HG02884 (cell line): ENCODE measurements around the gene TTC9.
A peak's percentile ranks its signal among the peaks of the same experiment; 100 is the strongest.
"Not testable (repeated sequence)": the region's sequence is repeated elsewhere in the genome, so short reads cannot be mapped to it uniquely, and the experiment has no call there.

ENCODE experiments used
- ATAC-seq: cut with Tn5 transposase; IDR thresholded peaks from one replicate; pipeline ENCODE4 v1.9.1; 2021; ENCODE audit warnings: mild to moderate bottlenecking, moderate library complexity; ENCODE audit not compliant: unreplicated experiment

The TTC9 gene

GRCh38 chr14:70671652-70672644 lies 30.2 kb downstream of the TTC9 start:
- ATAC-seq: no peak

- no peak for ATAC-seq
Measured at GRCh38 chr14:70677341-70677740, 35.6 kb downstream of the TTC9 start.

DNA sequence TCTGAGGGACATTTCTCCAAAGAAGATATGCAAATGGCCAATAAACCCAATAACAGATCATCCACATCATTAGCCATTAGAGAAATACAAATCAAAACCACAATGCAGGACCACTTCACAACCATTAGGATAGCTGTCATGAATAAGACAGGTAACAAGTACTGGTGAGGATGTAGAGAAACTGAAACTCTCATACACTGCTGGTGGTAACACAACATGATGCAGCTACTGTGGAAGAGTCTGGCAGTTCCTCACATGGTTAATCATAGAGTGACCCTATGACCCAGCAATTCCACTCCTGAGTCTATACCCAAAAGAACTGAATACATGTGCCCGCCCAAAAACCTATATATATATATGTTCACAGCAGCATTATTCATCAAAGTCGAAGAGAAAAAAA lies 39.0 kb downstream of the TTC9 start:
- ATAC-seq: no peak

GRCh38 chr14:70683983-70684382 lies 42.3 kb downstream of the TTC9 start:
- no peak for ATAC-seq

- no peak for ATAC-seq
Measured at GRCh38 chr14:70685474-70686197, 43.9 kb downstream of the TTC9 start.

- no peak for ATAC-seq
Measured at GRCh38 chr14:70692210-70692609, 50.5 kb downstream of the TTC9 start.

GRCh38 chr14:70696026-70696425 lies 54.3 kb downstream of the TTC9 start:
- ATAC-seq: no peak

GRCh38 chr14:70697701-70698100 lies 56.0 kb downstream of the TTC9 start:
- ATAC-seq: no peak

- no peak for ATAC-seq
Measured at GRCh38 chr14:70698288-70698687, 56.6 kb downstream of the TTC9 start.

DNA sequence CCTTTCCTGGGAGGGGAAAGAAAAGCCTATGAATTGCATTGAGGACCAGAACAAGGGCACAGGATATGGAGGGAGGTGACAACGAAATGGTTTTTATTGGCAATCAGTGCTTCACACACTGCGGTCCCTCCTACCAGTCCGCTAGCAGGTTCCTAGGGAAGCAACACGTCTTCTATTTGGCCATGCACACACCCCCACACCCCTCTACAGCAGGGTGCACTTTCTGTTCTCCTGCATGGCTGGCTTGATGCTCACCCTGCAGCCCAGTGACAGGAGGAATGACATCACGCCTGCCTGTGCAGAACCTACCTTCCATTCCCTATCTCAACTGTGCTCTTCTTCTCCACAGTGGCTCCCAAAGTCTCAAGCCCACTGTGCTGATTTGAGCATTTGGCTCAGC lies 57.9 kb downstream of the TTC9 start:
- ATAC-seq: no peak

DNA sequence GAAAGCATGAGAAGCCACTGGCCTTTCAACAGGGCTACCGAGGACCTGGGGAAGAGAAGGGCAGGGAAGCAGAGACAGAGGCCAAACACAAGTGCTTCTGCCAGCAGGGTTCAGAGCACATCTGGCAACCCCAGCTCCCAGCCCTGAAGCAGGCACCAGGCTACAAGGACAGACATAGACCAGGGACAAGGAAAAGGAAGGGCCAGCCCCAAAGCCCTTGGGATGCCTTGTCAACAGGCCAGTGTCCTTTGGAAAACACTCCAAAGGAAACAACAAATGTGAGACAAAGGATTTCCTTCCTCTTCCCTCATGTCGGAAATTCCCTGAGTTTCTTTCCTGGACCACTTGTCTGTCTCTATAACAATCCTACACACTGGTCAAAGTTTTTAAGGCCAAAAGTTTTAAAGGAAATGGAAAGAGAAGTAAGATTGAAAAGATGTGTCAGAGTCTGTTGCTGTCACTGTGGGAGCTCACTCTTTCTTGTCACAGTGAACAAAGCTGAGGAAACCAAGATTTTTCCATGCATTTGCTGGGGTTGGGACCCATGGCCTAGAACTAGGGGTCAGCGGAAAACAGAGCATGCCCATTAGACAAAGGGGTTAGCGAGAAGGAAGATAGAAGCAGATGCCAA lies 59.4 kb downstream of the TTC9 start:
- no peak for ATAC-seq

DNA sequence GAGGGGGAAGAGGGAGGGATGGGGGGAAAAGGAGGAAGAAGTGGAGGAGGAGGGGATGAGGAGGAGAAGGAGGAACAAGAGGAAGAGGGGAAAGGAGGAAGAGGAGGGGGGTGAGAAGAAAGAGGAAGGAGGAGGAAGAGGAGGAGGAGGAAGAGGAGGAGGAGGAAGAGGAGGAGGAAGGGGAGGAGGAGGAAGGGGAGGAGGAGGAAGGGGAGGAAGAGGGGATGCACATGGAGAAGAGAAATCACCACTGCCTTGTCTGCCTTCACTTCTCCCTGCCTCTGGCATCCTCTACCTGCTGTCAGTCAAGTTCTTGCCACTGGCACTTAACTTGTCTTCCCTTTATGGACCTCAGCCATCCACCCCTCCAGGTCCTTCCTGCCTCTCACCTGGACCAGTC lies 59.9 kb downstream of the TTC9 start:
- no peak for ATAC-seq

- no peak for ATAC-seq
Measured at GRCh38 chr14:70702161-70702560, 60.4 kb downstream of the TTC9 start.

DNA sequence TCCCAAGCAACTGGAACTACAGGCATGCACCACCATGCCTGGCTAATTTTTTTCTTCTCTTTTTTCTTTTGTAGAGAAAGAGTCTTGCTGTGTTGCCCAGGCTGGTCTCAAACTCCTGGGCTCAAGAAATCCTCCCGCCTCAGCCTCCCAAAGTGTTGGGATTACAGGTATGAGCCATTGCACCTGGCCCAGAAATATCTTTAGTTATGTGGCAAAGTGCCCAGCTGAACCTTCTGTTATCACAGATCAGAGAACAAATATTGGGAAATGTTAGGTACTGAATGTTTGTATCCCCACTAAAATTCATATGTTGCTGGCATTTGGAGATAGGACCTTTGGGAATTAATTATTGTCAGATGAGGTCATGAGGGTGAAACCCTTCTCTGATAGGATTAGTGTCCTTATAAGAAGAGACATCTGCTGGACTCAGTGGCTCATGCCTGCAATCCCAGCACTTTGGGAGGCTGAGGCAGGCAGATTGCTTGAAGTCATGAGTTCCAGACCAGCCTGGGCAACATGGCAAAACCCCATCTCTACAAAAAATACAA lies 62.0 kb downstream of the TTC9 start:
- not testable (repeated sequence) for ATAC-seq

DNA sequence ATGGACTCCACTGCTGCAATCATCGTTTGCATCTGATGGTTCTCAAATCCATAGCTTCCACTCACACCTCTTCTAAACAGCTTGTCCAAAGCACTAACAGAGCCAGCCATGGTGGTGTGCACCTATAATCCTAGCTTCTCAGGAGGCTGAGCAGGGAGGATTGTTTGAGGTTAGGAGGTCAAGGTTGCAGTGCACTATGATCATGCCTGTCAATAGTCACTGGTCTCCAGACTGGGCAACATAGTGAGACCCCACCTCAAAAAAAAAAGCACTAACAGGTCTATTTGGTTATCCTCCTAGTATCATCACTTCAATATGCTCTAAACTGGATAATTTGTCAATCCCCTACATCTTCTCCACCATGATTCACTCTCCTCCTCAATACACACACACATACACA lies 63.2 kb downstream of the TTC9 start:
- ATAC-seq: no peak

DNA sequence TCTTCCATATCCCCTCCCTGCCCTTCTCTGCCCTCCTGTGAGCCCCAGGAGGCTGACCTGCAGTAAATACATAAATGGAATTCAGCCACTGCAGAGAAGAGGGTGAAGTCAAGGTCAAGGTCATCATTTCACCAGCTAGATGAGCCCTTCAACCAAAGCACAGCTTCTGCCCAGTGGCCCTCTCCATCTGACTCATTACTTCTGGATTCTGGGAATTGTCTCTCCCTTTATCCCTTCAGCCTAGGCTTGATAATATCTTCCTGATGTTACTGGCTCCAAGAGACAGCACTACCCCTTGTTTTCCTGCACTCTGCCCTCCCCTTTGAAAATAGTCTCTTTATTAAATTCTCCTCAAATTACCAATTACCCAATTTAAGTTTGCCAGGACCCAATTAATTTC lies 64.5 kb downstream of the TTC9 start:
- ATAC-seq: no peak

- peak; percentile 94 for ATAC-seq
Measured at GRCh38 chr14:70707138-70708038, 65.7 kb downstream of the TTC9 start.

- ATAC-seq: no peak
Measured at GRCh38 chr14:70708717-70709570, 67.2 kb downstream of the TTC9 start.

- ATAC-seq: no peak
Measured at GRCh38 chr14:70709726-70710382, 68.1 kb downstream of the TTC9 start.
